SU-DHL-6 (cell line): ENCODE data around the gene UBXN4.

Source experiments
- H2AFZ ChIP-seq: fragments of 200-600 bp; sonication (generic); 2 replicates; pipeline ENCODE4 v1.6.1; 2014; ENCODE audit warnings: low read depth, mild to moderate bottlenecking, moderate library complexity, mixed read lengths, antibody characterized with exemption, low read length; ENCODE audit not compliant: severe bottlenecking
- H3F3A ChIP-seq: fragments of 200-600 bp; shearing (Covaris generic); 2 replicates; pipeline ENCODE4 v1.6.0; 2016; ENCODE audit warnings: antibody characterized with exemption, mild to moderate bottlenecking; ENCODE audit not compliant: insufficient read depth
- H3K27ac ChIP-seq: fragments of 200-600 bp; sonication (generic); 2 replicates; pipeline ENCODE4 v1.5.1; 2016; ENCODE audit warnings: low read depth, mild to moderate bottlenecking, low read length, moderate library complexity, mixed read lengths
- H3K27me3 ChIP-seq: fragments of 200-600 bp; sonication (generic), shearing (Covaris generic); 2 replicates; pipeline ENCODE4 v1.6.0; 2014; ENCODE audit warnings: mild to moderate bottlenecking, low read length
- H3K36me3 ChIP-seq: fragments of 200-600 bp; sonication (generic); 2 replicates; pipeline ENCODE4 v1.6.1; 2014; ENCODE audit warnings: mild to moderate bottlenecking, low read length, mixed read lengths
- H3K4me2 ChIP-seq: fragments of 300-600, 200-600 bp; shearing (Covaris generic), sonication (generic); 2 replicates; pipeline ENCODE4 v1.6.0; 2014; ENCODE audit warnings: low read length, low read depth, mild to moderate bottlenecking; ENCODE audit not compliant: poor library complexity, severe bottlenecking
- H3K4me3 ChIP-seq: fragments of 200-600 bp; sonication (generic); 2 replicates; pipeline ENCODE4 v1.5.1; 2014; ENCODE audit warnings: antibody characterized with exemption, low read length, mild to moderate bottlenecking, mixed read lengths; ENCODE audit not compliant: insufficient read depth, poor library complexity, severe bottlenecking
- H3K79me2 ChIP-seq: fragments of 200-600 bp; sonication (generic); 2 replicates; pipeline ENCODE4 v1.6.1; 2014; ENCODE audit warnings: mild to moderate bottlenecking, low read length, moderate library complexity; ENCODE audit not compliant: insufficient read depth
- H3K9ac ChIP-seq: fragments of 200-600 bp; sonication (generic); 2 replicates; pipeline ENCODE4 v1.7.0; 2014; ENCODE audit warnings: mild to moderate bottlenecking, low read length
- H3K9me2 ChIP-seq: fragments of 200-600 bp; sonication (generic); replicated peaks from 2 replicates; pipeline ENCODE4 v1.6.1; 2014; ENCODE audit warnings: low read length; ENCODE audit not compliant: insufficient read depth
- H3K9me3 ChIP-seq: fragments of 200-600 bp; sonication (generic); 2 replicates; pipeline ENCODE4 v1.6.1; 2014; ENCODE audit warnings: low read length, mixed read lengths; ENCODE audit not compliant: insufficient read depth
- H4K20me1 ChIP-seq: fragments of 200-600 bp; sonication (generic); 2 replicates; pipeline ENCODE4 v1.6.1; 2014; ENCODE audit warnings: low read depth, mild to moderate bottlenecking, antibody characterized with exemption, low read length, moderate library complexity, mixed read lengths
- EZH2phosphoT487 ChIP-seq: fragments of 200-600 bp; sonication (generic), shearing (Covaris generic); conservative IDR thresholded peaks from 2 replicates; pipeline ENCODE4 v1.6.1; 2018; ENCODE audit warnings: mild to moderate bottlenecking, antibody characterized with exemption, low read length, moderate library complexity, mixed read lengths
- TF ChIP-seq, protein P1 (sequence below): fragments of 200-600 bp; sonication (generic); IDR thresholded peaks from one replicate; pipeline ENCODE4 v1.5.1; 2017; ENCODE audit warnings: antibody characterized with exemption, mild to moderate bottlenecking, low read length, moderate library complexity; ENCODE audit not compliant: insufficient read depth, poor library complexity, severe bottlenecking

UBXN4 gene

DNA sequence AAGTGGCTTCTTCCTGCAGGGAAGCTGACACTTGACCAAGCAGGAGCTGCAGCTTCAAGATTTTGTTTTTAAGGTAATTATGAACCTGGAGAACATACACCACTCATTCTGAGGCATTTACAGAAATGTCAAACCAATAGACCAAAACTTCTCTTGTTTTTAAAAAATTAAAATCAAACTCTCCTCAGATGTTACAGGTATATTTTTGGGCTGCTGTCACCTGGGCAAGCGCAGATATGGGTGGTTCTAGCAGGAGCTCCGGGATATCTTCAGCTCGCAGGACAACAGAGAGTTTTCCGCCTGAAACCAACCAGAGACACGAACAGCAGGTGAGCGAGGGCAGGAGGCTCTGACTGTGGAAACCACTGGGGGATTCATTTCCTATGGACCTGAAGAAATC is 91.2 kb downstream of the UBXN4 start:
- Histone ChIP-seq H3K4me3 (no peak overlapping the region), H3K9ac (no peak overlapping the region), H3F3A (peaks cover 3% of the 10 kb centered on the region; the same call in 1 of the 2 replicates), H3K4me2 (no peak overlapping the region), H3K27ac (no peak overlapping the region), H2AFZ (no peak overlapping the region), H4K20me1 (no peaks in the 10 kb centered on the region), H3K36me3 (no peaks in the 10 kb centered on the region), H3K79me2 (no peaks in the 10 kb centered on the region), H3K27me3 (no peaks in the 10 kb centered on the region), H3K9me2 (no peaks in the 10 kb centered on the region), H3K9me3 (no peaks in the 10 kb centered on the region)
- TF ChIP-seq, protein P1, sequence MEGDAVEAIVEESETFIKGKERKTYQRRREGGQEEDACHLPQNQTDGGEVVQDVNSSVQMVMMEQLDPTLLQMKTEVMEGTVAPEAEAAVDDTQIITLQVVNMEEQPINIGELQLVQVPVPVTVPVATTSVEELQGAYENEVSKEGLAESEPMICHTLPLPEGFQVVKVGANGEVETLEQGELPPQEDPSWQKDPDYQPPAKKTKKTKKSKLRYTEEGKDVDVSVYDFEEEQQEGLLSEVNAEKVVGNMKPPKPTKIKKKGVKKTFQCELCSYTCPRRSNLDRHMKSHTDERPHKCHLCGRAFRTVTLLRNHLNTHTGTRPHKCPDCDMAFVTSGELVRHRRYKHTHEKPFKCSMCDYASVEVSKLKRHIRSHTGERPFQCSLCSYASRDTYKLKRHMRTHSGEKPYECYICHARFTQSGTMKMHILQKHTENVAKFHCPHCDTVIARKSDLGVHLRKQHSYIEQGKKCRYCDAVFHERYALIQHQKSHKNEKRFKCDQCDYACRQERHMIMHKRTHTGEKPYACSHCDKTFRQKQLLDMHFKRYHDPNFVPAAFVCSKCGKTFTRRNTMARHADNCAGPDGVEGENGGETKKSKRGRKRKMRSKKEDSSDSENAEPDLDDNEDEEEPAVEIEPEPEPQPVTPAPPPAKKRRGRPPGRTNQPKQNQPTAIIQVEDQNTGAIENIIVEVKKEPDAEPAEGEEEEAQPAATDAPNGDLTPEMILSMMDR = no peak
- TF ChIP-seq EZH2phosphoT487 = no peak
